GM18870 (cell line): ENCODE results near the gene SLC6A1.

Experiments
- ATAC-seq: cut with Tn5 transposase; IDR thresholded peaks from one replicate; pipeline ENCODE4 v1.9.1; 2021; ENCODE audit warnings: moderate library complexity; ENCODE audit not compliant: unreplicated experiment

The SLC6A1 gene

DNA sequence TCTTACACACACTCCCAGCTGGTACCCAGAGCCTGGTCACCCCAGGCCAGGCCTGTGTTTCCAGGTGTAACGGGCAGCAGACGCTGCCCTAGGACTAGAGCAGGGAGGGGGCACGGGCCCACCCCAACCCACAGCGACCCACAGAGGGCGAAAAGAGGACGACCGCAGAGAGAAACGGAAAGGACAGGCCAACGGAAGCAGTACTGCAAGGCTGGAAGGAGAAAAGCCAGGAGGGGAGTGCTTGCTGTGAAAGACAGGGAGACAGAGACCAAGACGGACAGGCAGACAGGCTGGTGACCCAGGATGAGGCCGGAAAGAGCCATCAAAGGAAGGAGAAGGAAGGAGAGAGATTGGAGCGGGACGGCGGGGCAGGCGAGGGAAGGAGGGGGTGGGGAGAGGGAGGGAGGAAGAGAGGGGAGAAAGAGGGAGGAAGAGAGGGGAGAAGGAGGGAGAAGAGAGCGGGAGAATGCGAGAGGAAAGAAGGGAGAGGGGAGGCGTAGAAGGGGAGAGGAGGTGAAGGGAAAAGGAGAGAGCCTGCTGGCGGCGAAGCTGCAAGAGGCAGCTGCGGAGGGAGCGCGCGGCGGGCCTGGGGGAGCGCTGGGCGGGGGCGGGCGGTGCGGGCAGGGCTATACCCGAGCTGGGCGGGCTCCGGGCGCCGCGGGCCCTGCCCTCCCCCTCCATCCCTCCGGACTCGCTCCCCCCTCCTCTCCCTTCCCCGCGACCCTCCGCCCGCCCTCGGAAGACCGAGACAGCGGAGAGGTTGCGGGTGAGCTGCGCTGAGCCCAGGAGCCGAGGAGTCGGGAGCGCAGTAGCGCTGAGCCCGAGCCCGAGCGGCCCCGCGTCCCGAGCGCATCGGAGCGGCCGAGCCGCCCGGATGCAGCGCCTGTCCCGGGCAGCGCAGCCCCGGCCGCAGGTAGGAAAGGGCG lies at the start of gene SLC6A1:
TSS of gene SLC6A1 (plus strand) at position 732 of the 926 bp plus-strand sequence. CDS start 24,464 bp downstream, outside the sequence.
- ATAC-seq = no peak

GRCh38 chr3:10944866-10945265 lies 47.7 kb upstream of the SLC6A1 start:
- no peak for ATAC-seq

DNA sequence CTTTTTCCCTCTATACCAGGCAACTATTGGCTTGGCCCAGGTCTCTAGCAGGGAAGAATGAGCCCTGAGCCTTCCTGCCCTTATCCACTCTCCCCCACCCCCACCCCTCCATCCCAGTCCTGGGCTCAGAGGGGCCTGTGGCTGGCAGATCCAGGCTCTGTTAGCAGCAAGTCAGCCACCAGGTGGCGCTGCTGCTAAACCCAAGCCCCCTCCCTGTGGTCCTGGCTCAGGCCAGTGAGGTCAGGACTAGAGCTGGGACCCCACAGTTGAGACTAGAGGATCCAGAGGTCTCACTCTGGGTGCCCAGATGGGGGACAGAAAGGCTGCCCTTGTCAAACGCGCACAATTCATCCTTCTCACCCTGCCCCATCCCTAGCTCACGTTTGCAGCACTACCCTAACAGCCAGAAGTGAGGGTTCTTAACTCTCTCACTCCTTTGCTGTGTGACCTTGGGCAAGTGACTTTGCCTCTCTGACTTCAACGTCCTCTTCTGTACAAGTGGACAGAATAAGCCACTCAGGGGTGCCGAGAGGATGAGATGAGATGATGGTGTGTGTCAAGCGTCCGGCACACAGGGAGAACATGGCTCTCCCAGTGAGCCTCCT lies 46.8 kb upstream of the SLC6A1 start:
- no peak for ATAC-seq

GRCh38 chr3:10946526-10946925 lies 46.0 kb upstream of the SLC6A1 start:
- ATAC-seq = no peak

- ATAC-seq = no peak
Measured at GRCh38 chr3:10948326-10948725, 44.2 kb upstream of the SLC6A1 start.

GRCh38 chr3:10949197-10949596 lies 43.4 kb upstream of the SLC6A1 start:
- ATAC-seq = no peak

- no peak for ATAC-seq
Measured at GRCh38 chr3:10950476-10951294, 41.9 kb upstream of the SLC6A1 start.

DNA sequence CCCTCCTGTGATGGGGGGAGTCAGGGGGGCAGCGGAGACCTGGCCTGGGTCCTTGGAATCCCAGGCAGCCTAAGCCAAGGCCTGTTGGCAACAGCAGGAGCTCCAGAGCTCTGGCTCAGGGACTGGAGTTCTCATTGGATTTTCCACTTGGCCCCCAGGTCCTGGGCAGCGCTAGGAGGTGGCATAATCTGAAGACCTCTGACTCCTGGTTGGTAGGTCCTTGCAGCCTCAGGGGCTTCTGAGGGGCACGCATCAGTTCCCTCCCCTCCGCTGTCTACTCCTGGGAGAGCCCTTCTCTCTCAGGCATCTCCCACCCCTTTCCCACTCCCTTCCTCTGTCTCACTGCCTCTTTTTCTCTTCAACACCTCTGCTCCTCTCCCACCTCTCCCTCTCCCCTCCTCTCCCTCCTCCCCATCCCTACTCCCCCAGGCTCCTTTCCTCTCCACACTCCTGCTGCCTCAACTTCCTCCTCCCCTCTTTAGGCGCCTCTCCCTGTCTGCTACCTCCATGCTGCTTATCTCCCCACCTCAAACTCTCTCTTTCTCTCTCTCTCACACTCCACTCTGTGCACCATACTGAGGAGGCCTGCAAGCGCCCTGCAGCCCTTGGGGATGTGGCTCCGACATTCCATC lies 41.1 kb upstream of the SLC6A1 start:
- ATAC-seq = no peak

- ATAC-seq = no peak
Measured at GRCh38 chr3:10952525-10952924, 40.0 kb upstream of the SLC6A1 start.

- no peak for ATAC-seq
Measured at GRCh38 chr3:10954740-10955139, 37.8 kb upstream of the SLC6A1 start.

GRCh38 chr3:10955711-10956453 lies 36.7 kb upstream of the SLC6A1 start:
- no peak for ATAC-seq

DNA sequence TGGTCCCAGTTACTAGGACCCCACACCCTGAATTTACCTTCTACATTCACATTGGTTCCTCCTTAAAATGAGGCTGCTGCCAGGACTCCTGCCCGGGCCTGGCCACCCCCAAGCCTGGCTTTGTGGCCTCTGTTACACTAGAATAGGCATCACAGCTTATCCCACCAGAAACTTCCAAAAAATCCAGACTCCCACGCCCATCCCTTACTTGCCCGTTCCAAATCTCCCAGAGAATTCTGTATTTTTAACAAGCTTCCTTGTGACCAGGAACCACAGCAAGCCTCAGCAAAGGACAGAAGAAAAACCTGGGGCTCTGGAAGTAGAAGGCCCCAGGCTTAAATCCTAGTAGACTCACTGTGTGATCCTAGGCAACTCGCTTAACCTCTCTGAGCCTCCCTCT lies 36.0 kb upstream of the SLC6A1 start:
- ATAC-seq = no peak

DNA sequence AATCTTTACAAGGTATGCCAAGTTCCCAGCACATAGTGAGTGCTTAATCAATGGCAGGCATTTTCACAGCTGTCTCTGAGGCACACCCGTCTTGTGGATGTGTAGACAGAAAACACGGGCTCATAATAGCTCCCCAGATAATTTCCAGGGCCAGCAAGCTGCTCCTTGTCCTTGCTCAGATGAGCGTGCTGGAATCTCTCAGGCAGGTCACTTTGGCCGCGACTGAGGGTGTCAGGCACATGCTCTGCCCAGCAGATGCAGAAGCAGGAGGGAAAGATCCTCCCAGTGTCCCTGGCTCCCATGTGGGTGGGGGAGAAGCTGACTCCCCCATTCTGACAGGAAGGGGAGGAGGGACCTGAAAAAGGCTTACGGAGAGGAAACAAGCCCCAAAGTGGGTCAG lies 35.6 kb upstream of the SLC6A1 start:
- ATAC-seq = no peak

GRCh38 chr3:10957976-10958749 lies 34.4 kb upstream of the SLC6A1 start:
- no peak for ATAC-seq

- no peak for ATAC-seq
Measured at GRCh38 chr3:10960255-10960654, 32.3 kb upstream of the SLC6A1 start.

GRCh38 chr3:10961921-10962320 lies 30.6 kb upstream of the SLC6A1 start:
- ATAC-seq = no peak

DNA sequence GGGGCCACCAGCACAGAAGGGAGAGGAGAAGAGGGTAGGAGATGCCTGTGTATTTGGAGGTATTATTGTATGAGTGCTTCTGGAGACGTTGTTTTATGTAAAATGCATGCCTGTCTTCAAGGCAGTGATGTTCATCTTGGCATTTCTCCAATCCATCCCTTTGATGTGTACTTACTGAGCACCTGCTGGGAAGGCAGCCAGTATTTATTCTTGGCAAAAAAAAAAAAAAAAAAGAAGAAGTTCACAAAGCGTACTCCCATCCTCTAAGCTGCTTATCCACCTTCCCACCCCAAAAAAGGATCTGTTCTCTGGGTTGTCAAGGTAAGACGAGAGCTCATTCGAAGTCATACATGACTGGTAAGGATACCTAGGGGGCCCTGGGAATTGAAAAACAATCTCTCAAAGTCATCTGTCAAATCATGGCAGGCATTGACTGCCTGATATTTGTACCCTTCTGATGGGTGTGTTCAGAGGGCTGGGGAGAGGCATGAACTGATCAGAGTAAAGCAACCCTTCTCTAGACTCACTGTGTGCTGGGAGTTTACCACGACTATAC lies 30.0 kb upstream of the SLC6A1 start:
- no peak for ATAC-seq

GRCh38 chr3:10964537-10965167 lies 27.9 kb upstream of the SLC6A1 start:
- ATAC-seq = no peak

DNA sequence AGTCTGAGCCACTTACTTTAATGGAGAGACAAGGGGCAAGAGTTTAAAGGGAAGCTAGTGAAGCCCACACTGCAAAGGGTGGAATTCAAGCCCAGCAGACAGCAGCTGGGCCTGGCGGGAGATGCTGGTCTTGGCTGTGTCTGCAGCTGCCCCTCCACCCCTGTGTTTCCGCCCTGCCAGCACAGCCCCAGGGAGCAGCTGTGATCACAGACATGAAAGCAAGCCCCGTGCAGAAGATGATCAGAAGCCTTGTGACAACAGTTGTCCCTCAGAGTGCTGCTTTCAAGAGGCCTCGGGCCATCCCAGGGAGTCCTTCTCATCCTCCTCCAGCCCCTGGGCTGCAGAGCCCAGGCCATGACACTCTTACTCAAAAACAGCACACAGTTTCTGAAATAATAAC lies 24.1 kb upstream of the SLC6A1 start:
- ATAC-seq = no peak
